ENCODE measurements around the gene CHD6.

DNA sequence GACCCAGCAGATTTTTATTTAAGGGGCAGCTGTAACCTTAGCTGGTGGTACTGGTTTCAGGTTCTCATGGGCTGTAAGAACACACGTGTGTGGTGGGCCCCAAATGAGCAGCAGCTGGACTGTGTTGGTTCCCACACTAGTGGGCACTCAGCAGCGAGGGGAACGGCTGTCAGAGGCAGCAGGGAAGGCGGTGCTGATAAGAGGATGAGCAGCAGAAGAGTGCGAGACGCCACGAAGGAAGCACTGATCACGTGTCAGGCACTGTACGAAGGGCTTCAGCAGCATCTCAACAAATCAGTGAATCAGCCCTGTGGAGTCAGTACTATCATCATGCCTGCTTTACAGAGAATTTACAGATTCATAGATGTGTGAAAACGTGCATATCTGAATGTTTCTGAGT lies 210.6 kb downstream of the CHD6 start:
- TF ChIP-seq, protein P1, sequence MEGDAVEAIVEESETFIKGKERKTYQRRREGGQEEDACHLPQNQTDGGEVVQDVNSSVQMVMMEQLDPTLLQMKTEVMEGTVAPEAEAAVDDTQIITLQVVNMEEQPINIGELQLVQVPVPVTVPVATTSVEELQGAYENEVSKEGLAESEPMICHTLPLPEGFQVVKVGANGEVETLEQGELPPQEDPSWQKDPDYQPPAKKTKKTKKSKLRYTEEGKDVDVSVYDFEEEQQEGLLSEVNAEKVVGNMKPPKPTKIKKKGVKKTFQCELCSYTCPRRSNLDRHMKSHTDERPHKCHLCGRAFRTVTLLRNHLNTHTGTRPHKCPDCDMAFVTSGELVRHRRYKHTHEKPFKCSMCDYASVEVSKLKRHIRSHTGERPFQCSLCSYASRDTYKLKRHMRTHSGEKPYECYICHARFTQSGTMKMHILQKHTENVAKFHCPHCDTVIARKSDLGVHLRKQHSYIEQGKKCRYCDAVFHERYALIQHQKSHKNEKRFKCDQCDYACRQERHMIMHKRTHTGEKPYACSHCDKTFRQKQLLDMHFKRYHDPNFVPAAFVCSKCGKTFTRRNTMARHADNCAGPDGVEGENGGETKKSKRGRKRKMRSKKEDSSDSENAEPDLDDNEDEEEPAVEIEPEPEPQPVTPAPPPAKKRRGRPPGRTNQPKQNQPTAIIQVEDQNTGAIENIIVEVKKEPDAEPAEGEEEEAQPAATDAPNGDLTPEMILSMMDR (IDR thresholded peaks at IDR 0.05; ENCODE audit: low read length) = no peak
- TF ChIP-seq EZH2 (IDR thresholded peaks at IDR 0.05; ENCODE audit: borderline replicate concordance, low read length) = no peak

Data from OCI-LY1 (cell line).